ENCODE results near the gene GYG1. TPM values are rescaled to one million over a fixed set of nuclear protein-coding genes. Genes with fewer than 3 reads are reported as not detected.

GYG1 gene
- total and polyA plus RNA-seq, 4 donors, result 9.2 to 16.7 (median 13.4) TPM

GRCh38 chr3:148992027-148992634 lies 791 bp downstream of the GYG1 start (continued):
- TF ChIP-seq REST (IDR thresholded peaks at IDR 0.05) (no peak), EGR1 (IDR thresholded peaks at IDR 0.05; ENCODE audit: low read depth in 2 of 2) (no peak), GABPA (IDR thresholded peaks at IDR 0.05 in 1 of 2, conservative IDR thresholded peaks at IDR 0.05 in 1 of 2) (no peak), MAX (IDR thresholded peaks at IDR 0.05) (no peak)

- WGBS, result 88% methylated on average over 10 of the region's 10 CpGs
These were observed 1.4 kb downstream of the GYG1 start for GRCh38 chr3:148992635-148993255.

More at GRCh38 chr3:148992635-148993255, 1.4 kb downstream of the GYG1 start:
- no peaks in the 10 kb centered on the region for H3K9me3 ChIP-seq (ENCODE audit: control insufficient read depth in 4 of 4, low read length in 3 of 4)
- H3K27ac ChIP-seq (ENCODE audit: low read depth in 1 of 2, low read length in 2 of 2), result no peak overlapping the region
- DNase-seq (ENCODE audit: low spot score), result no peak
- H3K9ac ChIP-seq (ENCODE audit: low read depth in 1 of 2, low read length in 2 of 2), result peak overlapping the region in 1 of 2 donors; percentile 64
- H3K4me3 ChIP-seq (ENCODE audit: low read depth in 1 of 3, low read length in 3 of 3), result peak overlapping the region in 1 of 3 donors; percentile 87
- H3K4me1 ChIP-seq (ENCODE audit: control insufficient read depth in 4 of 4, insufficient read depth in 4 of 4, low read length in 3 of 4), result peaks cover 0 to 14% (median 2%) of the 10 kb centered on the region in 4 donors
- no peaks in the 10 kb centered on the region for H3K27me3 ChIP-seq (ENCODE audit: control insufficient read depth in 4 of 4, insufficient read depth in 4 of 4, low read length in 3 of 4)
- TF ChIP-seq TAF1 (conservative IDR thresholded peaks at IDR 0.05) (no peak), GABPA (IDR thresholded peaks at IDR 0.05 in 1 of 2, conservative IDR thresholded peaks at IDR 0.05 in 1 of 2) (no peak), HNF4A (conservative IDR thresholded peaks at IDR 0.05) (no peak), SP1 (IDR thresholded peaks at IDR 0.05) (no peak), REST (IDR thresholded peaks at IDR 0.05) (no peak), NR2F2 (IDR thresholded peaks at IDR 0.05) (no peak), MAX (IDR thresholded peaks at IDR 0.05) (no peak), RAD21 (IDR thresholded peaks at IDR 0.05) (no peak), YY1 (IDR thresholded peaks at IDR 0.05) (no peak), HNF4G (IDR thresholded peaks at IDR 0.05) (no peak), EGR1 (IDR thresholded peaks at IDR 0.05; ENCODE audit: low read depth in 2 of 2) (no peak), FOXA1 (IDR thresholded peaks at IDR 0.05) (no peak), JUND (IDR thresholded peaks at IDR 0.05) (no peak), ATF3 (IDR thresholded peaks at IDR 0.05) (no peak), FOXA2 (IDR thresholded peaks at IDR 0.05) (no peak), ZBTB33 (IDR thresholded peaks at IDR 0.05) (no peak), RXRA (IDR thresholded peaks at IDR 0.05) (no peak), CTCF (IDR thresholded peaks at IDR 0.05; ENCODE audit: low read depth, low read length, missing input control) (no peak)
- H3K36me3 ChIP-seq (ENCODE audit: control insufficient read depth in 4 of 4, insufficient read depth in 3 of 4, low read depth in 1 of 4, low read length in 3 of 4), result peaks cover 7 to 23% (median 17%) of the 10 kb centered on the region in 4 donors

All from liver (tissue), 9 donors.